NOMO-1 (cell line): ENCODE data around the gene SGMS1.
A peak's percentile ranks its signal among the peaks of the same experiment; 100 is the strongest.

Experiments used
- DNase-seq, 2 experiments: peaks; one replicate each; lab custom pipeline; 2025; ENCODE audit not compliant: unreplicated experiment in 2 of 2; lab: John Stamatoyannopoulos, UW

The SGMS1 gene

GRCh38 chr10:50613726-50614443 lies 9.9 kb downstream of the SGMS1 start:
- no peak for DNase-seq

GRCh38 chr10:50613150-50613549 lies 10.6 kb downstream of the SGMS1 start:
- DNase-seq, result no peak

- DNase-seq, result no peak
These were observed 13.4 kb downstream of the SGMS1 start for GRCh38 chr10:50610368-50610767.

DNA sequence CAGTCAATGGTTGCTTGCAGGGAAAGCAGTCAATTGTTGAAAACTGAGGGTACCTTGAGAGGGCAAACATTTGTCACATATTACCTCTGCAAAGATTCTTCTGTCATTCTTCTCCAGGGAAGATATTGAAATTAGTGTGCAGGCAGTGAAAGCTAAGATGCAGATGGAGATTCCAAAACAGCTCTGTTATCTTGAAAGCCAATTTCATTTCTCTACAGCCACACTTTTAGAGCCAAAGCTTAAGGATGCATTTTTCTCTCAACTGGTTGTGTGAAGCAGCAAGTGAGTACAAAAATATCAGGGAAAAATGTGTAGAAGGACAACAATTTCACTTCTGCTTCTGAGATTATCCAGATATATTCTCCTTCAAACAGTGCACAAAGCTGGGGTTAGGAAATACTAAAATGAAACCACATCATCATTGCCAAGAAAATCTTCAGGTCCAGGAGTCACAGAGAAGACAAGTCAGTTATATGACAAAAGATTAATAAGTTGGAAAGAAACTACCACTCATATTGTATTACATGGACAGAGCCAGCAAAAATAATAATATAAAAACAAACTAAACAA lies 16.3 kb downstream of the SGMS1 start:
- peak; percentile 11 to 49 for DNase-seq

- no peak for DNase-seq
These were observed 17.8 kb downstream of the SGMS1 start for GRCh38 chr10:50605951-50606270.

DNA sequence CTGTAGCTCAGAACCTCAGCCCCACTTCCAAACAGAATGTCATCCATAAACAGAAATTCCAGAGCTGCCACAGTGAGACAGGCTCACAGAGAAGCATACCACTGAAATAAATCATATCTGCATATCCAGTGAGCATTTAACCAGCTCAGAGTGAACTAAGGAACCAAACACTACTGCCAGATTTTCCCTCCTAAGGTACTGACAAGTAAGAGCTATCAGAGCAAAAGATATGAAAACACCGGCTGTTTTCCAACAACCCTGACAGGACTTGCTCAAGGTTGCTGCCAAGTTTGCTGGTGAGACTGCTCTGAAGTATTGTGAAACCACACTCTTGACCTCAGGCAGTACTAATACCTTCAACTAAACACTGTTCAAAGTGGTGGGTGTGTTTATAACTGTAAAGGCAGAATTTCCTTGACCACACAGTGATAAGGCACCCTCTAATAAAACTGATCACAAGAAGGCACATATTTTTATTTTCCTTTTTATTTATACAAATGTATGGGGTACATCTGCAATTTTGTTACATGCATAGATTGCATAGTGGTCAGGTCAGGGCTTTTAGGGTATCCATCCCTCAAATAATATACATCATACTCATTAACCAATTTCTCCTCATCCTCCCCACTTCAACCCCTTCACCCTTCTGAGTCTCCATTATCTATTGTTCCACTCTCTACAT lies 18.3 kb downstream of the SGMS1 start:
- DNase-seq, result peak; percentile 18 to 60

- no peak for DNase-seq
These were observed 18.9 kb downstream of the SGMS1 start for GRCh38 chr10:50604809-50605208.

DNA sequence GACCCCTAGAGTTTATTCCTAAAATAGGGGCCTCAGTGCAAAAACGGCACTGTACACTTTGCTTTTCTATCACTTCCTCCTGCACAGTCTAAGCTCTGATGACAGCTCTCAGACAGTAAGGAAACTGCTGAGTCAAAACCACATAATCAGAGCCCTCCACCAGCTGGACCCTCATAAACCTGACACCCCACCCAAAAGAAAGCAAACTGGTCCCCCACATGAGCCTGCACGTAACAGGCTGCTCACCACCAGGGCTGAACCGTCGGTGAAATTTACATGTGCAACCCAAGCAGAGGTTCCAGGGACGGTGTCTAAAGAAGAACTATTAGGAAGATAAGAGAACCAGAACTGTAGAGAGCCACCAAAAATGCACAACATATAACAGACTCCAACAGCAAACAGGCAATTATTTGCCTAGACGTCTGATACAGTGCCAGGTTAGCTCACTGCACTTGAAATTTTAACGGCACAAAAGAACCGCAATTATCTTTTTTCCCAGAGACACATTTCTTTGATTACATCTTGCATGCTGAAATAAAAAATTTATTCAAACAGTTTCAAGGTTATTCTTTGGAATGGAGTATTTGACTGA lies 19.6 kb downstream of the SGMS1 start:
- peak; percentile 57 to 78 for DNase-seq

DNA sequence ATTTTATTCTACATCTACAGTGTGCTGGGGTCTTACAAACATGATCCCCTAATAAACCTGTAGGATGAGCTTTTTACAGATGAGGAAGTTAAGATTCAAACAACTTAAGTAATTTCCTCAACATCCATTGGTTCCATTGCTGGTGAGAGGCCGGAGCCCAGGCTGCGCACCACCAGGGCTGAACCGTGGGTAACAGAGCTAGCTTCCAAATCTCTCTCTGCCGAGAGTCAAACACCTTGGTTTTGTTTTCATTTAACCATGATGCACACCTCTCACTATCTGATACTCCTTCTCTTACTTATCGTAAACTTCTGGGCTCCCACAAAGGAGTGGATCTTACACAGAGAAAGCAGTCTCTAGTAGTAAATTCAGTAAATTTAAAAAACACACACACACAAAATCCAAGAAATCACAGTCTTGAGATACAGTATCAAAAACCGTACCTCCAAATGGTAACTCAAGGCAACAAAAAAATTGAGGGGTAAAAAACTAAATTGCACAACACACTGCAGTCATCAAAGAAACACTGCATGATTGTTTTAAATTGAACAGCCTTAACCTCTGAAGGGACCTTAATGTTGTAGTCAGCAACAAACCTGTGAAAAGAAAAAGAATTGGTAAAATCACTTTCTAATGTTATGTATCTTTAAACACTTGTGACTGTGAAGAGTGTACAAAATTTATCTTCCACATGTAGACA lies 20.5 kb downstream of the SGMS1 start:
- no peak for DNase-seq

- no peak for DNase-seq
These were observed 21.8 kb downstream of the SGMS1 start for GRCh38 chr10:50601974-50602373.

GRCh38 chr10:50600831-50601477 lies 22.8 kb downstream of the SGMS1 start:
- DNase-seq, result no peak

- no peak for DNase-seq
These were observed 23.5 kb downstream of the SGMS1 start for GRCh38 chr10:50600286-50600685.

- DNase-seq, result no peak
These were observed 26.9 kb downstream of the SGMS1 start for GRCh38 chr10:50596897-50597296.

DNA sequence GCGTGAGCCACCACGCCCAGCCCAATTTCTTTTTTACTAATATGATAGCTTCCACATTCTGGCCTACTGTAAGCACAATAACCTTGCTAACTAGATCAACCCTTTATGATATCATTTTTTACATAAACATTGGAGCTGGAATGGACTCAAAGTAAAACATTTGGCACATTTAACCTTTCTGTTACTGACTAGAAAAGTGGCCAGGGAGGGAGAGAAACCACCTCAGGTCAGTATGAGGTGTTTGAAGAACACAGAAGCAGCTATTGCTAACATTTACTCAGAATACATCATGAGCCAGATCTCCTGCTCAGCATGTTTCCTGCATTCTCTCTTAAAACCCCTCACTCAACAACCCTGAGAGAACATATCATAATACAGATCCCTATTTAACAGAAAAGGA lies 27.3 kb downstream of the SGMS1 start:
- no peak for DNase-seq

DNA sequence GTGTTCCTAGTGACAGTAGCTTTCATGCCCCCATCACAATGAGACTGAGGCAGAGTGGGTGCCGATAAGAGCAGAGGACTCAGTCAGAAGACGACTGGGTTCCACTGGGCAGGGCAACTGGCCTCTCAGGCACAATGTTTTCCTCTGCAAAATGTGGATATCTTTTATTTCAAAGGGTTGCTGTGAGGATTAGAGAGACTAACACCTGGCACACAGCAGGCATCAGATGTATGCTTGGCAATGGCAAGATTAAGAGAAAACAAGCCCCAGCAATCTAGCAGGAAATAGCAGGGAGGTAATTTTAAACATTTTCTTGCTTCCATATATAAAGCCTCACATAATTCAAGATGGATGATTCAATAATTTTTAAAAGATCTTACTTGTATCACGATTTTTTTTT lies 28.0 kb downstream of the SGMS1 start:
- no peak for DNase-seq

DNA sequence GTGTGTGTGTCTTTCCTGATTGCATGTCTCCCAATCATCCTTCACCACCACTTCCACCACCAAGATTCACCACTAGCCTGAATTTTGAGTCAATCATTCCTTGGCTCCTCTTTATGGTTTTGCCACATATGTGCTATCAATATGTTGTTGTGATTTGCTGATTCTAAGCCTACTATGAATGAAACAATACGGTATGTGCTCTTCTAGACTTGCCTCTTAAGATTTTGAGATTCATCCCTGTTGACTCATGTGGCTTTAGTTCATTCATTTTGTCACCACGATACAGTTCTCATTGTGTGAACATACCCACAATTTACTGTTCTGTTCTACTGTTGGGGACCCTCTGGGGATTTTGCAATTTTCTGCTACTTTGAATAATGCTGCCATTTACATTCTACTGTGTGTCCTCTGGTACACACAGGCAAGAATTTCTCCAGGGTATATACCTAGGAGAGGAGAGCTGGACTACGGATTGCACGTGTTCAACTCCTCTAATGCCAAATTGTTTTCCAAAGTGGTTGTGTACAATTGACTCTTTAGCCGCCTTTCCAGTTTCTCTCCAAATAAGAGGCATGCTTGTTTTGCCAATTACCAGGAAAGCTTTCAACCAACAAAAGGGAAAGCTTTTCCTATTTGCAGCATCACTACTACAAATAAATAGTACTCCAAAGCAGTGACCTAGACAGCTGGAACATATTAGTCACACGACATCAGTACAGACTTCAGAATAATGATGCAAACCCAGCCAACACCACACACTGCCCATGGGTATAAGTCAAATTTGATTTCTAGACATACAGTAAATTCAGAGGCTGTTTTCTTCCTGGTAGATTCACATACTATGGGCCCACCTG lies 30.0 kb downstream of the SGMS1 start:
- no peak for DNase-seq

DNA sequence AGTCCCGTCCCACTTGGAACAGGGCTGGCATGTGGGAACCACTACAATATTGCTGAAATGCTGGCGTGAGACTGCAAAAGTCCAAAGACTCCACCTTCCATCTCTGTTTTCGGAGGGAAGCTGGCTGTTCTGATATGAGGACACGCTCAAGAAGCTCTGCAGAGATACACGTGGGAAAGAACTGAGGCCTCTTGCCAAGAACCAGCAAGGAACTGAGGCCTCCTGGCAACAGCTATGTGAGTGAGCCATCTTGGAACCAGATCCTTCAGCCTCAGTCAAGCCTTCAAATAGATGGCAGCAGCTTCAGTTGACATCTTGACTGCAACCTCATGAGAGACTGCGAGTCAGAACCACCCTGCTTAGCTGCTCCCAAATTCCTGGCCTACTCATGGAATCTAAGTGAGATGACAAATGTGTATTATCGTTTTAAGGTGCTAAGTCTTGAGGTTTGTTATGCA lies 30.8 kb downstream of the SGMS1 start:
- no peak for DNase-seq

GRCh38 chr10:50590935-50591334 lies 32.8 kb downstream of the SGMS1 start:
- no peak for DNase-seq

GRCh38 chr10:50586740-50587088 lies 37.0 kb downstream of the SGMS1 start:
- DNase-seq, result no peak
